Gastroesophageal sphincter (tissue), 3 donors: ENCODE data around the gene CD82.

Experiments used
- CTCF ChIP-seq, 4 experiments: fragments of 200-600 bp in 2 of 4; fragments of 450-650 bp in 2 of 4; sonication (generic) in 1 of 4; IDR thresholded peaks; one replicate each; pipeline ENCODE4 v1.5.1; 2017 to 2019; ENCODE audit warnings: antibody characterized with exemption in 4 of 4, mild to moderate bottlenecking in 2 of 4, moderate library complexity in 2 of 4
- EP300 ChIP-seq: sonication (generic); formaldehyde crosslinking; IDR thresholded peaks from one replicate; pipeline ENCODE4 v1.6.1; 2017; ENCODE audit warnings: antibody characterized with exemption, mild to moderate bottlenecking
- POLR2A ChIP-seq, 2 donors: fragments of 450-650 bp; IDR thresholded peaks; one replicate each; pipeline ENCODE4 v1.6.1; 2017; ENCODE audit warnings: antibody characterized with exemption in 2 of 2, mild to moderate bottlenecking in 2 of 2, moderate library complexity in 1 of 2
- POLR2AphosphoS5 ChIP-seq: sonication (generic); formaldehyde crosslinking; IDR thresholded peaks from one replicate; pipeline ENCODE4 v1.6.1; 2017; ENCODE audit warnings: antibody characterized with exemption

- TF ChIP-seq CTCF (IDR thresholded peaks at IDR 0.05) (no peak), POLR2A (IDR thresholded peaks at IDR 0.05) (no peak), EP300 (no peak), POLR2AphosphoS5 (no peak)
Measured at GRCh38 chr11:44581246-44581645, 15.8 kb downstream of the CD82 start.
